SK-N-SH (cell line): ENCODE measurements around the gene PTPRJ. TPM values are rescaled to one million over a fixed set of nuclear protein-coding genes. Genes with fewer than 3 reads are reported as not detected.

ENCODE experiments used
- CTCF ChIA-PET: fragments of 300-600, 350-600 bp; formaldehyde crosslinking; extraction: SDS; loops from one replicate; lab custom pipeline; 2021; lab: Yijun Ruan, JAX
- POLR2A ChIA-PET: fragments of 350-600 bp; sonication (Branson Sonifier 250); formaldehyde crosslinking; extraction: SDS; loops from one replicate; lab custom pipeline; 2020; ENCODE audit warnings: antibody characterized with exemption, inconsistent platforms; lab: Yijun Ruan, JAX
- DNase-seq: peaks from one replicate; pipeline ENCODE4 v3.0.0; 2012
- H2AFZ ChIP-seq: fragments of 200-600 bp; sonication (generic); 2 replicates; pipeline ENCODE4 v1.8.1; 2016; ENCODE audit warnings: antibody characterized with exemption, mild to moderate bottlenecking, low read depth
- H3F3A ChIP-seq: fragments of 200-600 bp; sonication (generic); replicated peaks from 2 replicates; pipeline ENCODE3; 2016; ENCODE audit warnings: antibody characterized with exemption, mild to moderate bottlenecking; ENCODE audit not compliant: insufficient read depth
- H3K27ac ChIP-seq, 2 experiments: fragments of 200-500 bp in 1 of 2; fragments of 200-600 bp in 1 of 2; sonication (Bioruptor generic) in 1 of 2; sonication (generic), shearing (Covaris generic) in 1 of 2; 2 replicates each; pipeline versions ENCODE4 v1.5.1 to v1.6.1; 2014 to 2016; ENCODE audit warnings: low read depth in 2 of 2, inconsistent platforms in 1 of 2, low read length in 1 of 2, mild to moderate bottlenecking in 1 of 2, mixed read lengths in 1 of 2
- H3K27me3 ChIP-seq: fragments of 200-600 bp; sonication (generic), shearing (Covaris generic); 2 replicates; pipeline ENCODE4 v1.6.1; 2016; ENCODE audit warnings: mixed run types; ENCODE audit not compliant: insufficient read depth
- H3K36me3 ChIP-seq, 2 experiments: fragments of 200-500 bp in 1 of 2; fragments of 200-600 bp in 1 of 2; sonication (Bioruptor generic) in 1 of 2; sonication (generic) in 1 of 2; replicated peaks in 1 of 2; 2 replicates each; pipeline versions ENCODE3 to v1.5.1; 2014 to 2016; ENCODE audit warnings: low read length in 1 of 2, mild to moderate bottlenecking in 1 of 2; ENCODE audit not compliant: insufficient read depth in 2 of 2, control insufficient read depth in 1 of 2
- H3K4me1 ChIP-seq, 2 experiments: fragments of 200-500 bp in 1 of 2; fragments of 200-600 bp in 1 of 2; sonication (Bioruptor generic) in 1 of 2; sonication (generic), shearing (Covaris generic) in 1 of 2; 2 replicates each; pipeline versions ENCODE4 v1.5.1 to v1.6.1; 2014 to 2016; ENCODE audit warnings: low read depth in 1 of 2, low read length in 1 of 2, mixed run types in 1 of 2; ENCODE audit not compliant: insufficient read depth in 2 of 2, control insufficient read depth in 1 of 2
- H3K4me2 ChIP-seq: fragments of 200-600 bp; sonication (generic), shearing (Covaris generic); 2 replicates; pipeline ENCODE4 v1.6.1; 2017; ENCODE audit warnings: mixed run types
- H3K4me3 ChIP-seq, 2 experiments: fragments of 200-500 bp in 1 of 2; fragments of 200-600 bp in 1 of 2; sonication (Bioruptor generic) in 1 of 2; sonication (generic), shearing (Covaris generic) in 1 of 2; 2 replicates each; pipeline versions ENCODE4 v1.5.1 to v1.8.1; 2014 to 2016; ENCODE audit warnings: low read depth in 2 of 2, inconsistent platforms in 1 of 2, low read length in 1 of 2, mild to moderate bottlenecking in 1 of 2, mixed read lengths in 1 of 2, moderate library complexity in 1 of 2
- H3K79me2 ChIP-seq: fragments of 200-600 bp; sonication (generic); 2 replicates; pipeline ENCODE4 v1.8.1; 2017; ENCODE audit warnings: mild to moderate bottlenecking; ENCODE audit not compliant: insufficient read depth
- H3K9ac ChIP-seq: fragments of 200-600 bp; sonication (generic); 2 replicates; pipeline ENCODE4 v1.6.1; 2017; ENCODE audit warnings: mixed run types
- H3K9me2 ChIP-seq: fragments of 200-600 bp; sonication (generic); 2 replicates; pipeline ENCODE4 v1.6.1; 2017; ENCODE audit warnings: mixed run types
- H3K9me3 ChIP-seq: fragments of 200-600 bp; sonication (generic); 2 replicates; pipeline ENCODE4 v1.6.1; 2017; ENCODE audit warnings: mixed run types, mild to moderate bottlenecking, moderate library complexity
- H4K20me1 ChIP-seq: fragments of 200-600 bp; sonication (generic); 2 replicates; pipeline ENCODE4 v1.6.1; 2017; ENCODE audit warnings: mild to moderate bottlenecking, mixed run types; ENCODE audit not compliant: insufficient read depth
- CHD2 ChIP-seq: fragments of 150-350 bp; IDR thresholded peaks from 2 replicates; pipeline ENCODE4 v1.6.1; 2018; ENCODE audit warnings: low read length; ENCODE audit not compliant: partially characterized antibody
- CTCF ChIP-seq: fragments of 200-600 bp; sonication (generic); IDR thresholded peaks from 2 replicates; pipeline ENCODE4 v1.6.1; 2017; ENCODE audit warnings: antibody characterized with exemption, mild to moderate bottlenecking, moderate library complexity
- EP300 ChIP-seq, 2 experiments: IDR thresholded peaks; 2 replicates each; pipeline versions ENCODE4 v1.4.0 to v1.6.1; 2012; ENCODE audit warnings: borderline replicate concordance in 1 of 2, low read depth in 1 of 2, low read length in 1 of 2
- FOSL2 ChIP-seq: IDR thresholded peaks from 2 replicates; pipeline ENCODE4 v1.4.0; 2012; ENCODE audit warnings: low read depth, mild to moderate bottlenecking, moderate library complexity, borderline replicate concordance
- GABPA ChIP-seq: IDR thresholded peaks from 2 replicates; pipeline ENCODE4 v1.4.0; 2012; ENCODE audit warnings: low read depth, mild to moderate bottlenecking
- GATA2 ChIP-seq: sonication (generic); formaldehyde crosslinking; IDR thresholded peaks from 2 replicates; pipeline ENCODE4 v1.5.0; 2020; ENCODE audit warnings: mild to moderate bottlenecking, missing genetic modification reagents
- IRF3 ChIP-seq: fragments of 150-350 bp; IDR thresholded peaks from 2 replicates; pipeline ENCODE4 v1.6.1; 2016; ENCODE audit warnings: mild to moderate bottlenecking, low read depth, low read length
- NFIC ChIP-seq: IDR thresholded peaks from 2 replicates; pipeline ENCODE4 v1.4.0; 2012; ENCODE audit warnings: borderline replicate concordance
- NRF1 ChIP-seq: IDR thresholded peaks from 2 replicates; pipeline ENCODE4 v1.6.1; 2012; ENCODE audit warnings: low read depth, mild to moderate bottlenecking, low read length
- POLR2AphosphoS5 ChIP-seq: IDR thresholded peaks from 2 replicates; pipeline ENCODE4 v1.6.1; 2012; ENCODE audit warnings: low read depth, low read length
- REST ChIP-seq: IDR thresholded peaks from 2 replicates; pipeline ENCODE4 v1.6.1; 2012; ENCODE audit warnings: mild to moderate bottlenecking, low read depth, low read length, moderate library complexity
- TAF1 ChIP-seq: IDR thresholded peaks from 2 replicates; pipeline ENCODE4 v1.6.1; 2012; ENCODE audit warnings: low read depth, mild to moderate bottlenecking, low read length, moderate library complexity, borderline replicate concordance
- TCF12 ChIP-seq: IDR thresholded peaks from 2 replicates; pipeline ENCODE4 v1.4.0; 2012
- USF2 ChIP-seq: fragments of 150-350 bp; IDR thresholded peaks from 2 replicates; pipeline ENCODE4 v1.6.1; 2017; ENCODE audit warnings: antibody characterized with exemption, low read length, low read depth, borderline replicate concordance
- ZBTB33 ChIP-seq: IDR thresholded peaks from 2 replicates; pipeline ENCODE4 v1.4.0; 2012; ENCODE audit warnings: low read depth, borderline replicate concordance
- WGBS: methylation state at CpG from one replicate; pipeline ENCODE4 v1.1.6; 2017; ENCODE audit warnings: low lambda C conversion rate; 5-methylcytosine and 5-hydroxymethylcytosine counted together
- polyA plus RNA-seq, 3 experiments: library from polyadenylated mRNA; depleted of rRNA; stranded (reverse); fragments of >200 nt; gene quantifications; 2 replicates each; pipeline ENCODE4 v1.2.3, GENCODE V29; 2012

The PTPRJ gene
- polyA plus RNA-seq, 1 of the 3 experiments (the other 2 are of a cell fraction), result 4.5 TPM

GRCh38 chr11:48110509-48110766 is 130.1 kb downstream of the PTPRJ start:
- no peaks in the 10 kb centered on the region for H3K9me2 ChIP-seq
- peaks cover 10% of the 10 kb centered on the region for H3K9me3 ChIP-seq
- DNase-seq, result no peak
- ChIA-PET CTCF (interaction anchor here (0.7 to 13.3 kb wide), 12 partner anchors 9 to 196 kb away, joined by 3 to 262 read pairs (median 4); no protein-coding TSS in a partner anchor), POLR2A (no interaction called here)
- no peaks in the 10 kb centered on the region for H4K20me1 ChIP-seq
- no peak overlapping the region for H3K9ac ChIP-seq
- H3K27ac ChIP-seq, result 0 out of 4 replicates have a peak overlapping the region, but pooled peaks of 1 of the 2 experiments have one; percentile 23
- no peak for TF ChIP-seq CTCF
- TF ChIP-seq NRF1, result no peak
- TF ChIP-seq TAF1, result no peak
- TF ChIP-seq TCF12, result no peak
- no peak for TF ChIP-seq REST
- TF ChIP-seq NFIC, result no peak
- no peak for TF ChIP-seq CHD2
- TF ChIP-seq GABPA, result no peak
- no peak for TF ChIP-seq FOSL2
- TF ChIP-seq IRF3, result no peak
- TF ChIP-seq POLR2AphosphoS5, result no peak
- no peaks in the 10 kb centered on the region for H3K27me3 ChIP-seq
- H3F3A ChIP-seq, result peaks cover 15% of the 10 kb centered on the region
- 41% methylated on average over 2 of the region's 2 CpGs for WGBS
- H3K4me2 ChIP-seq, result peak overlapping the region; percentile 84; the same call in 1 of the 2 replicates
- H3K79me2 ChIP-seq, result peaks cover 37% of the 10 kb centered on the region
- peak overlapping the region; percentile 62; the same call in 1 of the 2 replicates for H2AFZ ChIP-seq
- H3K36me3 ChIP-seq, result peaks cover 4 to 24% of the 10 kb centered on the region in 2 experiments
- no peak overlapping the region; a peak in 1 of 4 replicates for H3K4me3 ChIP-seq
- H3K4me1 ChIP-seq, result peaks cover 4 to 21% of the 10 kb centered on the region in 2 experiments; a peak in 2 of 4 replicates

- Histone ChIP-seq H3K27ac (no peak overlapping the region), H3K9me3 (peaks cover 11% of the 10 kb centered on the region), H4K20me1 (no peaks in the 10 kb centered on the region), H3K4me3 (no peak overlapping the region), H3K9me2 (no peaks in the 10 kb centered on the region), H3K4me2 (no peak overlapping the region), H3K36me3 (peaks cover 4 to 25% of the 10 kb centered on the region in 2 experiments), H3K4me1 (peaks cover 4 to 19% of the 10 kb centered on the region in 2 experiments; a peak in 2 of 4 replicates), H3K9ac (no peak overlapping the region), H3K27me3 (no peaks in the 10 kb centered on the region), H2AFZ (no peak overlapping the region), H3F3A (peaks cover 21% of the 10 kb centered on the region), H3K79me2 (peaks cover 32% of the 10 kb centered on the region)
- no peak for DNase-seq
- CTCF ChIA-PET, result interaction anchor here (0.6 to 13.3 kb wide), 5 partner anchors 12 to 1427 kb away, joined by 3 to 262 read pairs (median 4); no protein-coding TSS in a partner anchor
- POLR2A ChIA-PET, result no interaction called here
- 89% methylated on average over 3 of the region's 3 CpGs for WGBS
- TF ChIP-seq ZBTB33, result no peak
- TF ChIP-seq USF2, result no peak
- no peak for TF ChIP-seq EP300 (IDR thresholded peaks at IDR 0.05; ENCODE audit: borderline replicate concordance in 1 of 2, low read depth in 1 of 2, low read length in 1 of 2)
- TF ChIP-seq GATA2 (CRISPR knock-in tag), result no peak
- no peak for TF ChIP-seq CTCF
Measured at GRCh38 chr11:48111891-48112290, 131.5 kb downstream of the PTPRJ start.
